GM23248 (cell line): ENCODE data around the gene ABLIM1. TPM values are rescaled to one million over a fixed set of nuclear protein-coding genes. Genes with fewer than 3 reads are reported as not detected.

Experiments used
- DNase-seq: peaks from one replicate; pipeline ENCODE4 v3.0.0-alpha.2; 2015
- H2AFZ ChIP-seq: fragments of 200-600 bp; sonication (generic); 2 replicates; pipeline ENCODE4 v1.6.1; 2016; ENCODE audit warnings: antibody characterized with exemption
- H3F3A ChIP-seq: fragments of 200-600 bp; sonication (generic); 2 replicates; pipeline ENCODE4 v1.6.1; 2016; ENCODE audit warnings: mild to moderate bottlenecking, antibody characterized with exemption, mixed run types; ENCODE audit not compliant: insufficient read depth
- H3K27ac ChIP-seq: fragments of 200-600 bp; sonication (generic); 2 replicates; pipeline ENCODE4 v1.5.1; 2016; ENCODE audit warnings: mild to moderate bottlenecking
- H3K27me3 ChIP-seq: fragments of 200-600 bp; sonication (generic); replicated peaks from 2 replicates; pipeline ENCODE4 v1.6.1; 2016; ENCODE audit warnings: mild to moderate bottlenecking; ENCODE audit not compliant: insufficient read depth
- H3K36me3 ChIP-seq: fragments of 200-600 bp; sonication (generic); 2 replicates; pipeline ENCODE4 v1.6.1; 2016; ENCODE audit warnings: low read depth, mild to moderate bottlenecking
- H3K4me1 ChIP-seq: fragments of 200-600 bp; sonication (generic); 2 replicates; pipeline ENCODE4 v1.6.1; 2016; ENCODE audit warnings: mild to moderate bottlenecking; ENCODE audit not compliant: insufficient read depth
- H3K4me2 ChIP-seq: fragments of 200-600 bp; sonication (generic); one replicate; pipeline ENCODE4 v1.6.1; 2016; ENCODE audit warnings: mild to moderate bottlenecking; ENCODE audit not compliant: unreplicated experiment
- H3K4me3 ChIP-seq: fragments of 200-600 bp; sonication (generic); 2 replicates; pipeline ENCODE4 v1.5.1; 2016; ENCODE audit warnings: mild to moderate bottlenecking
- H3K79me2 ChIP-seq: fragments of 200-600 bp; sonication (generic); 2 replicates; pipeline ENCODE4 v1.6.1; 2016; ENCODE audit warnings: mild to moderate bottlenecking; ENCODE audit not compliant: insufficient read depth
- H3K9ac ChIP-seq: fragments of 200-600 bp; sonication (generic); 2 replicates; pipeline ENCODE4 v1.6.1; 2016; ENCODE audit warnings: mild to moderate bottlenecking
- H3K9me2 ChIP-seq: fragments of 200-600 bp; sonication (generic); 2 replicates; pipeline ENCODE4 v1.6.1; 2016; ENCODE audit warnings: mixed run types, mild to moderate bottlenecking, moderate library complexity; ENCODE audit not compliant: insufficient read depth
- H3K9me3 ChIP-seq: fragments of 200-600 bp; sonication (generic); one replicate; pipeline ENCODE4 v1.6.1; 2017; ENCODE audit warnings: low read depth
- H4K20me1 ChIP-seq: fragments of 200-600 bp; sonication (generic); 2 replicates; pipeline ENCODE4 v1.6.0; 2016; ENCODE audit not compliant: insufficient read depth
- EZH2 ChIP-seq: fragments of 200-600 bp; sonication (generic); IDR thresholded peaks from 2 replicates; pipeline ENCODE4 v1.6.1; 2018; ENCODE audit warnings: antibody characterized with exemption, mild to moderate bottlenecking; ENCODE audit not compliant: insufficient read depth, poor library complexity, severe bottlenecking
- EZH2phosphoT487 ChIP-seq: fragments of 200-600 bp; sonication (generic); IDR thresholded peaks from 2 replicates; pipeline ENCODE4 v1.6.1; 2018; ENCODE audit warnings: antibody characterized with exemption, moderate library complexity, mild to moderate bottlenecking, low read depth; ENCODE audit not compliant: insufficient read depth
- WGBS, 2 experiments: methylation state at CpG; one replicate each; pipeline ENCODE4 v1.1.6; 2015 to 2017; ENCODE audit warnings: low lambda C conversion rate in 2 of 2, low coverage in 1 of 2; ENCODE audit errors: missing lambda C conversion rate in 2 of 2; 5-methylcytosine and 5-hydroxymethylcytosine counted together
- in situ Hi-C: fragments of 300-500 bp; cut with MboI; formaldehyde crosslinking; loops from 2 replicates; pipeline ENCODE4 v1.15.0; 2020
- polyA plus RNA-seq: library from polyadenylated mRNA; unstranded; fragments of >200 nt; fragmentation: Nextera tagmentation; extraction: Ambion mirVana; gene quantifications from 2 replicates; pipeline ENCODE4 v1.2.1, GENCODE V29; 2016
- total RNA-seq: library from RNA; depleted of rRNA; stranded (reverse); fragments of >200 nt; shearing (Covaris generic); gene quantifications from 2 replicates; pipeline ENCODE4 v1.2.3, GENCODE V29; 2014

The ABLIM1 gene
- total and polyA plus RNA-seq, 2 experiments from 2014 or later = 0.54 to 0.78 TPM

GRCh38 chr10:114393482-114393881, 264.6 kb downstream of the ABLIM1 start:
- peaks cover 28% of the 10 kb centered on the region; the same call in 1 of the 2 replicates for H3K27me3 ChIP-seq
- TF ChIP-seq EZH2phosphoT487 = no peak
- no peak for TF ChIP-seq EZH2
- H3K79me2 ChIP-seq = no peaks in the 10 kb centered on the region
- WGBS, 2 experiments = 54 to 59% methylated on average over 11 of the region's 11 CpGs
- DNase-seq = no peak
- H3K4me2 ChIP-seq = no peak overlapping the region
- in situ Hi-C loops = no loop called here
- no peaks in the 10 kb centered on the region for H3K9me3 ChIP-seq
- H3K36me3 ChIP-seq = no peaks in the 10 kb centered on the region
- H3K9me2 ChIP-seq = no peaks in the 10 kb centered on the region
- no peaks in the 10 kb centered on the region for H4K20me1 ChIP-seq
- no peak overlapping the region for H2AFZ ChIP-seq
- H3F3A ChIP-seq = no peaks in the 10 kb centered on the region
- no peaks in the 10 kb centered on the region for H3K4me1 ChIP-seq
- no peak overlapping the region for H3K27ac ChIP-seq
- H3K9ac ChIP-seq = no peak overlapping the region
- H3K4me3 ChIP-seq = no peak overlapping the region

DNA sequence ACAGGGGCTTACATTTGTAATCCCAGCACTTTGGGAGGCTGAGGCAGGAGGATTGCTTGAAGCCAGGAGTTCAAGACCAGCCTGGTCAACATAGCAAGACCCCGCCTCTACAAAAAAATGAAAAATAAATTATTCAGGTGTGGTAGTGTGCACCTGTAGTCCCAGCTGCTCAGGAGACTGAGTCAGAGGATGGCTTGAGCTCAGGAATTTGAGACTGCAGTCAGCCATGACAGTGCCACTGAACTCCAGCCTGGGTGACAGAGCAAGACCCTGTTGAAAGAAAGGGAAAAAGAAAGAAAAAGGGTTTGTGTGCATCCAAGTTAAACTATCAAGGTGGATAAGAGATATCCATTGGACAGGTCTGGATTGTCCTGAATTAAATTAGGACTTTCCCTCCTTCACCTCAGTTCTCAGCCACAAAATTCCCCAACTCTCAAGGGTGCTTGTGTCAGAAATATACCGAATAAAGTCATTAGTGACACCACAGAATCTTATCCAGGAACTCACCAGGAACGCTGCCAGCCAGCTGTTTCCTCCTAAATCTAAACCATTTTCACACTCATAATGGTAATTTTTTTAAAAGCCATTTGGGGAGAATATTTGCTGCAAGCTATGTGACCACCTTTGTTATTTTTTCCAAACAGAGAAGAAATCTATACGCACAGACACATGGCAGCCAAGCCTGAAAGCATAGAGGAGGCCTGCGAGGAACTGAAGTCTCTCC, 265.8 kb downstream of the ABLIM1 start:
- WGBS, 2 experiments = 43 to 54% methylated on average over 5 of the region's 5 CpGs
- Histone ChIP-seq H3K9me3 (no peaks in the 10 kb centered on the region), H3K4me2 (no peak overlapping the region), H2AFZ (no peak overlapping the region), H4K20me1 (no peaks in the 10 kb centered on the region), H3K79me2 (no peaks in the 10 kb centered on the region), H3K4me1 (no peaks in the 10 kb centered on the region), H3K36me3 (no peaks in the 10 kb centered on the region), H3K9ac (no peak overlapping the region), H3K27ac (no peak overlapping the region), H3K4me3 (no peak overlapping the region), H3K9me2 (no peaks in the 10 kb centered on the region), H3K27me3 (peaks cover 16% of the 10 kb centered on the region; the same call in 1 of the 2 replicates), H3F3A (no peaks in the 10 kb centered on the region)
- DNase-seq = no peak
- in situ Hi-C loops = no loop called here
- TF ChIP-seq EZH2phosphoT487 (no peak), EZH2 (no peak)

GRCh38 chr10:114391599-114391998, 266.5 kb downstream of the ABLIM1 start:
- H3K27me3 ChIP-seq = 0 out of 2 replicates have a peak, but pooled peaks cover 10% of the 10 kb centered on the region
- 44 to 50% methylated on average over 5 of the region's 5 CpGs for WGBS, 2 experiments
- no peak overlapping the region for H3K27ac ChIP-seq
- in situ Hi-C loops = no loop called here
- H3K9me2 ChIP-seq = no peaks in the 10 kb centered on the region
- no peak overlapping the region for H3K4me3 ChIP-seq
- H4K20me1 ChIP-seq = no peaks in the 10 kb centered on the region
- no peaks in the 10 kb centered on the region for H3F3A ChIP-seq
- H3K79me2 ChIP-seq = no peaks in the 10 kb centered on the region
- no peaks in the 10 kb centered on the region for H3K4me1 ChIP-seq
- no peaks in the 10 kb centered on the region for H3K36me3 ChIP-seq
- H3K9me3 ChIP-seq = no peaks in the 10 kb centered on the region
- no peak for TF ChIP-seq EZH2phosphoT487
- no peak for TF ChIP-seq EZH2
- no peak overlapping the region for H3K9ac ChIP-seq
- no peak for DNase-seq
- H2AFZ ChIP-seq = no peak overlapping the region
- H3K4me2 ChIP-seq = no peak overlapping the region

DNA sequence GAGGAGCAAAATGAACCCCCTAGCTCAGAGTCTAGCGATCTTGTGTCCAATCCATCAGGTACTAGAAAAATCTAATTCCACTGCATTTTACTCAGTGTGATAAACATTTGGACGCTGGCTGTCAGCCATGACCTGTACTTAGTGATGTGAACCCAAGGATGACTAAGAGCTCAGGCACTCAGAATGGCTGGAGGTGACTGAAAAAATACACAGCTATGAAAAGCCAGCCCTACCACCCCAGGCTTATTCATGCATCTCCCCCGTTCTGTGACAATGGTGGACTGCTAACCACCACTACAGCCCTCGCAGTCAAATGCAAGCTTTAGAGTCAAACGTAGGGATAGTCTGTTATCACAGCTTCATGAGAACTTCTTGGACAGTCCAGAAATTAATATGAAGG, 268.6 kb downstream of the ABLIM1 start:
- in situ Hi-C loops = no loop called here
- 52 to 64% methylated on average over 5 of the region's 5 CpGs for WGBS, 2 experiments
- Histone ChIP-seq H3K79me2 (no peaks in the 10 kb centered on the region), H2AFZ (no peak overlapping the region), H3K9me3 (no peaks in the 10 kb centered on the region), H3K36me3 (no peaks in the 10 kb centered on the region), H3F3A (no peaks in the 10 kb centered on the region), H3K27ac (no peak overlapping the region), H3K27me3 (no peaks in the 10 kb centered on the region), H3K4me1 (no peaks in the 10 kb centered on the region), H3K4me3 (no peak overlapping the region), H3K9ac (no peak overlapping the region), H3K9me2 (no peaks in the 10 kb centered on the region), H4K20me1 (no peaks in the 10 kb centered on the region), H3K4me2 (no peak overlapping the region)
- DNase-seq = no peak
- TF ChIP-seq EZH2 (no peak), EZH2phosphoT487 (no peak)

DNA sequence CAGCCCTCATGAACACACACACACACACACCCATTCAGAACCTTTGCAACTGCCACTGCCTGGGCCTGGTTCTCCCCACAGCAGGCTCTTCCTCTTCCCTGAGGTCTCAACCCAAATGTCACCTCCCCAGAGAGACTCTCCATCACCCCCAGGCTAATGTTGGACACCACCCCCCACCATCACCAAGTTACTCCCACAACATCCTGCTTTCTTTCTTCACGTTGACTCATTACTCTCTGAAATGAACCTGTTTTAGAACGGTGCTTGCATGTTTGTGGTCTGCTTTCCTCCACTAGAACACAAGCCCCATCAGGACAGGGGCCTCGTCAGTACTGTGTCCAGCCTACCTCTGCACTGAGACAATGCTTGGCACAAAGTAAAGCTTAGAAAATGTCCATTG, 269.8 kb downstream of the ABLIM1 start:
- no peak for TF ChIP-seq EZH2
- no peak for TF ChIP-seq EZH2phosphoT487
- 21 to 31% methylated on average over 3 of the region's 3 CpGs for WGBS, 2 experiments
- Histone ChIP-seq H2AFZ (no peak overlapping the region), H3K4me3 (no peak overlapping the region), H3K79me2 (no peaks in the 10 kb centered on the region), H3K27me3 (no peaks in the 10 kb centered on the region), H3K4me1 (no peaks in the 10 kb centered on the region), H3K9me2 (no peaks in the 10 kb centered on the region), H3K9ac (no peak overlapping the region), H3K27ac (no peak overlapping the region), H3F3A (no peaks in the 10 kb centered on the region), H3K9me3 (no peaks in the 10 kb centered on the region), H4K20me1 (no peaks in the 10 kb centered on the region), H3K4me2 (no peak overlapping the region), H3K36me3 (no peaks in the 10 kb centered on the region)
- DNase-seq = no peak
- in situ Hi-C loops = no loop called here
